Neuronal stem cell (in vitro differentiated cells): ENCODE data around the gene COL8A2.

Source experiments
- DNase-seq: peaks from one replicate; pipeline ENCODE4 v3.0.0-alpha.2; 2013; ENCODE audit warnings: low spot score
- H2AFZ ChIP-seq: one replicate; pipeline ENCODE4 v1.6.1; 2013; ENCODE audit warnings: mild to moderate bottlenecking, low read length, inconsistent platforms
- H2AK5ac ChIP-seq: 2 replicates; pipeline ENCODE4 v1.6.1; 2013; ENCODE audit warnings: low read depth, mild to moderate bottlenecking, inconsistent platforms, low read length, moderate library complexity, mixed read lengths
- H2BK120ac ChIP-seq: 2 replicates; pipeline ENCODE4 v1.6.1; 2013; ENCODE audit warnings: low read depth, mild to moderate bottlenecking, inconsistent platforms, low read length, moderate library complexity, mixed read lengths
- H2BK12ac ChIP-seq: one replicate; pipeline ENCODE4 v1.6.1; 2013; ENCODE audit warnings: low read length, inconsistent platforms
- H2BK15ac ChIP-seq: 2 replicates; pipeline ENCODE4 v1.6.1; 2013; ENCODE audit warnings: mild to moderate bottlenecking, low read length, inconsistent platforms, mixed read lengths
- H2BK5ac ChIP-seq: one replicate; pipeline ENCODE4 v1.6.1; 2013; ENCODE audit warnings: inconsistent platforms, mild to moderate bottlenecking, low read length, moderate library complexity
- H3K14ac ChIP-seq: one replicate; pipeline ENCODE4 v1.6.1; 2013; ENCODE audit warnings: low read length, inconsistent platforms
- H3K18ac ChIP-seq: 2 replicates; pipeline ENCODE4 v1.6.1; 2013; ENCODE audit warnings: low read length, inconsistent platforms
- H3K23ac ChIP-seq: 2 replicates; pipeline ENCODE4 v1.6.1; 2013; ENCODE audit warnings: low read depth, mild to moderate bottlenecking, mixed read lengths, low read length, inconsistent platforms; ENCODE audit not compliant: poor library complexity
- H3K27ac ChIP-seq: replicated peaks from 3 replicates; pipeline ENCODE4 v1.5.1; 2013; ENCODE audit warnings: low read length, inconsistent platforms
- H3K27me3 ChIP-seq, 3 experiments: 2 replicates each; pipeline ENCODE4 v1.6.1; 2013; ENCODE audit warnings: low read length in 3 of 3, mild to moderate bottlenecking in 2 of 3, inconsistent platforms in 1 of 3, low read depth in 1 of 3, mixed read lengths in 1 of 3, moderate library complexity in 1 of 3; ENCODE audit not compliant: control insufficient read depth in 3 of 3, insufficient read depth in 3 of 3
- H3K36me3 ChIP-seq, 2 donors: replicated peaks in 1 of 2; 2 replicates each; pipeline ENCODE4 v1.6.1; 2013; ENCODE audit warnings: low read length in 2 of 2; ENCODE audit not compliant: control insufficient read depth in 2 of 2, insufficient read depth in 2 of 2
- H3K4ac ChIP-seq: 2 replicates; pipeline ENCODE4 v1.6.1; 2013; ENCODE audit warnings: inconsistent platforms, mild to moderate bottlenecking, low read length, moderate library complexity
- H3K4me1 ChIP-seq, 2 donors: 1 replicate in 1 of 2; 2 replicates in 1 of 2; pipeline ENCODE4 v1.6.1; 2013; ENCODE audit warnings: low read length in 2 of 2, low read depth in 1 of 2; ENCODE audit not compliant: control insufficient read depth in 2 of 2, insufficient read depth in 1 of 2
- H3K4me2 ChIP-seq: one replicate; pipeline ENCODE4 v1.6.1; 2013; ENCODE audit warnings: mild to moderate bottlenecking, low read length, inconsistent platforms; ENCODE audit not compliant: insufficient read depth, poor library complexity, severe bottlenecking
- H3K4me3 ChIP-seq, 2 donors: 2 replicates each; pipeline ENCODE4 v1.5.1; 2013; ENCODE audit warnings: low read length in 2 of 2, mild to moderate bottlenecking in 2 of 2, inconsistent platforms in 1 of 2, moderate library complexity in 1 of 2
- H3K79me1 ChIP-seq: one replicate; pipeline ENCODE4 v1.6.1; 2013; ENCODE audit warnings: low read depth, mild to moderate bottlenecking, inconsistent platforms, low read length, moderate library complexity
- H3K9ac ChIP-seq: one replicate; pipeline ENCODE4 v1.6.1; 2013; ENCODE audit warnings: mild to moderate bottlenecking, low read depth, low read length, inconsistent platforms; ENCODE audit not compliant: poor library complexity
- H3K9me3 ChIP-seq, 2 donors: replicated peaks in 1 of 2; 2 replicates each; pipeline versions ENCODE3 to v1.6.1; 2013; ENCODE audit warnings: low read length in 2 of 2, mild to moderate bottlenecking in 2 of 2, inconsistent platforms in 1 of 2, low read depth in 1 of 2, mixed read lengths in 1 of 2, moderate library complexity in 1 of 2; ENCODE audit not compliant: control insufficient read depth in 2 of 2, insufficient read depth in 1 of 2
- H4K8ac ChIP-seq: one replicate; pipeline ENCODE4 v1.6.1; 2013; ENCODE audit warnings: low read depth, mild to moderate bottlenecking, inconsistent platforms, low read length, moderate library complexity
- H4K91ac ChIP-seq: one replicate; pipeline ENCODE4 v1.6.1; 2013; ENCODE audit warnings: low read length, low read depth, mild to moderate bottlenecking, inconsistent platforms; ENCODE audit not compliant: poor library complexity
- WGBS, 2 donors: extraction: QIAGEN DNeasy Blood & Tissue Kit; methylation state at CpG; one replicate each; pipeline ENCODE4 v1.1.7; 2013; ENCODE audit warnings: missing lambda C conversion rate in 2 of 2, mixed read lengths in 1 of 2; ENCODE audit not compliant: insufficient read length in 2 of 2, insufficient replicate concordance in 1 of 2; ENCODE audit errors: extremely low coverage in 2 of 2; 5-methylcytosine and 5-hydroxymethylcytosine counted together

Gene COL8A2

GRCh38 chr1:36151134-36151844, 26.3 kb upstream of the COL8A2 start:
- Histone ChIP-seq H4K8ac (no peak overlapping the region), H2BK120ac (no peak overlapping the region), H3K36me3 (peaks cover 0 to 6% of the 10 kb centered on the region in 2 donors), H3K79me1 (no peaks in the 10 kb centered on the region), H2AFZ (peak overlapping the region; percentile 83), H3K18ac (no peak overlapping the region), H3K14ac (no peak overlapping the region), H3K4me3 (peak overlapping the region in 1 of 2 donors; percentile 20), H4K91ac (no peak overlapping the region), H3K9me3 (peaks cover 0 to 8% of the 10 kb centered on the region in 2 donors), H3K4ac (no peak overlapping the region), H3K23ac (no peak overlapping the region), H2BK5ac (peak overlapping the region; percentile 56), H3K4me2 (no peak overlapping the region), H2BK12ac (no peak overlapping the region), H3K27ac (no peak overlapping the region), H3K4me1 (peaks cover 31% of the 10 kb centered on the region in 2 donors), H2BK15ac (no peak overlapping the region), H2AK5ac (peak overlapping the region; percentile 63), H3K27me3 (no peaks in the 10 kb centered on the region), H3K9ac (no peak overlapping the region)
- no peak for DNase-seq
- WGBS, 2 donors, result no CpG with 5 or more reads among the region's 1 CpG

GRCh38 chr1:36150296-36151133, 25.5 kb upstream of the COL8A2 start:
- peak; percentile 80 for DNase-seq
- Histone ChIP-seq H2BK5ac (no peak overlapping the region), H3K9me3 (peaks cover 0 to 8% of the 10 kb centered on the region in 2 donors), H3K9ac (no peak overlapping the region), H3K4me3 (peak overlapping the region in 1 of 2 donors; percentile 23), H2BK120ac (no peak overlapping the region), H3K23ac (no peak overlapping the region), H3K36me3 (peaks cover 0 to 6% of the 10 kb centered on the region in 2 donors), H3K18ac (peak overlapping the region; percentile 78), H2BK15ac (peak overlapping the region; percentile 1), H3K14ac (no peak overlapping the region), H3K4me2 (peak overlapping the region; percentile 51), H2BK12ac (no peak overlapping the region), H4K91ac (no peak overlapping the region), H2AFZ (peak overlapping the region; percentile 83), H3K4ac (no peak overlapping the region), H3K79me1 (no peaks in the 10 kb centered on the region), H4K8ac (no peak overlapping the region), H2AK5ac (peak overlapping the region; percentile 22), H3K27me3 (no peaks in the 10 kb centered on the region), H3K4me1 (peaks cover 31% of the 10 kb centered on the region in 2 donors), H3K27ac (no peak overlapping the region)
- no CpG with 5 or more reads among the region's 12 CpGs for WGBS, 2 donors

GRCh38 chr1:36149973-36150295, 24.9 kb upstream of the COL8A2 start:
- Histone ChIP-seq H3K4me1 (peaks cover 31% of the 10 kb centered on the region in 2 donors), H2BK120ac (no peak overlapping the region), H3K27ac (no peak overlapping the region), H3K79me1 (no peaks in the 10 kb centered on the region), H3K9ac (no peak overlapping the region), H2AFZ (peak overlapping the region; percentile 83), H2BK5ac (no peak overlapping the region), H2BK12ac (no peak overlapping the region), H3K23ac (no peak overlapping the region), H3K27me3 (no peaks in the 10 kb centered on the region), H3K4me2 (no peak overlapping the region), H4K91ac (no peak overlapping the region), H3K18ac (no peak overlapping the region), H2AK5ac (no peak overlapping the region), H3K14ac (no peak overlapping the region), H3K36me3 (peaks cover 0 to 6% of the 10 kb centered on the region in 2 donors), H3K4me3 (peak overlapping the region in 1 of 2 donors; percentile 23), H4K8ac (no peak overlapping the region), H2BK15ac (no peak overlapping the region), H3K9me3 (peaks cover 2 to 8% of the 10 kb centered on the region in 2 donors), H3K4ac (no peak overlapping the region)
- WGBS, 2 donors, result no CpG with 5 or more reads among the region's 6 CpGs
- DNase-seq, result no peak
